Lower leg skin (tissue), 3 donors: Measurements from ENCODE around the gene TENM4.

Experiments used
- CTCF ChIP-seq, 3 donors: fragments of 450-650 bp; IDR thresholded peaks; one replicate each; pipeline ENCODE4 v1.5.1; 2016; ENCODE audit warnings: antibody characterized with exemption in 3 of 3, mild to moderate bottlenecking in 3 of 3, moderate library complexity in 2 of 3
- POLR2A ChIP-seq, 2 donors: fragments of 450-650 bp; IDR thresholded peaks; one replicate each; pipeline ENCODE4 v1.6.1; 2016 to 2017; ENCODE audit warnings: antibody characterized with exemption in 2 of 2, mild to moderate bottlenecking in 1 of 2, moderate library complexity in 1 of 2

GRCh38 chr11:79486242-79486984 is 45.6 kb upstream of the TENM4 start:
- TF ChIP-seq CTCF (IDR thresholded peaks at IDR 0.05) (no peak), POLR2A (IDR thresholded peaks at IDR 0.05) (no peak)
